HG03521 (cell line): Measurements from ENCODE around the gene LIN7B.
"Not testable (repeated sequence)": the region's sequence is repeated elsewhere in the genome, so short reads cannot be mapped to it uniquely, and the experiment has no call there.

Experiments
- ATAC-seq: cut with Tn5 transposase; IDR thresholded peaks from one replicate; pipeline ENCODE4 v1.9.1; 2021; ENCODE audit warnings: mild to moderate bottlenecking, moderate library complexity; ENCODE audit not compliant: unreplicated experiment

Gene LIN7B

GRCh38 chr19:49118565-49119410 is 4.6 kb downstream of the LIN7B start, which contains the start of gene C19orf73:
Gene C19orf73 (minus strand): TSS chr19:49119143. CDS start chr19:49119022, 121 bp downstream.
- ATAC-seq: peak; percentile 81

GRCh38 chr19:49119411-49120324 is 5.5 kb downstream of the LIN7B start, which contains the start of gene PPFIA3:
Gene PPFIA3 (plus strand): TSS chr19:49119544. CDS start chr19:49127874, 8,330 bp downstream.
- no peak for ATAC-seq

- no peak for ATAC-seq
Observed at GRCh38 chr19:49120325-49120683, 6.1 kb downstream of the LIN7B start.

- no peak for ATAC-seq
Observed at GRCh38 chr19:49120868-49121267, 6.7 kb downstream of the LIN7B start.

GRCh38 chr19:49121841-49122240 is 7.7 kb downstream of the LIN7B start:
- ATAC-seq: not testable (repeated sequence)

- ATAC-seq: not testable (repeated sequence)
Observed at GRCh38 chr19:49123285-49123684, 9.1 kb downstream of the LIN7B start.

- no peak for ATAC-seq
Observed at GRCh38 chr19:49125025-49125731, 11.0 kb downstream of the LIN7B start.

GRCh38 chr19:49126575-49126974 is 12.4 kb downstream of the LIN7B start:
- no peak for ATAC-seq

- ATAC-seq: not testable (repeated sequence)
Observed at GRCh38 chr19:49127225-49127624, 13.1 kb downstream of the LIN7B start.

GRCh38 chr19:49127674-49128544 is 13.7 kb downstream of the LIN7B start:
- peak; percentile 81 for ATAC-seq

- ATAC-seq: no peak
Observed at GRCh38 chr19:49128545-49129237, 14.5 kb downstream of the LIN7B start.

- no peak for ATAC-seq
Observed at GRCh38 chr19:49129238-49129583, 15.0 kb downstream of the LIN7B start.

- ATAC-seq: no peak
Observed at GRCh38 chr19:49130325-49130724, 16.2 kb downstream of the LIN7B start.

GRCh38 chr19:49132974-49133609 is 18.9 kb downstream of the LIN7B start:
- ATAC-seq: no peak

GRCh38 chr19:49133621-49134454 is 19.7 kb downstream of the LIN7B start:
- ATAC-seq: no peak

- no peak for ATAC-seq
Observed at GRCh38 chr19:49135686-49136085, 21.5 kb downstream of the LIN7B start.

GRCh38 chr19:49136771-49137171 is 22.6 kb downstream of the LIN7B start:
- ATAC-seq: no peak

GRCh38 chr19:49140951-49141350 is 26.8 kb downstream of the LIN7B start:
- no peak for ATAC-seq
